ENCODE measurements around the gene FCHO2.

GRCh38 chr5:73030531-73030930 is 74.7 kb downstream of the FCHO2 start:
- TF ChIP-seq GATA2 (IDR thresholded peaks at IDR 0.05; ENCODE audit: low read depth, low read length): no peak
- TF ChIP-seq GATA3 (IDR thresholded peaks at IDR 0.05; ENCODE audit: low read depth, low read length): no peak
